NCI-H69 (cell line): ENCODE measurements around the gene PCDH15.
"Not testable (repeated sequence)": the region's sequence is repeated elsewhere in the genome, so short reads cannot be mapped to it uniquely, and the experiment has no call there.

ENCODE experiments used
- DNase-seq: peaks from one replicate; lab custom pipeline; 2025; lab: John Stamatoyannopoulos, UW

Gene PCDH15

GRCh38 chr10:54554028-54554427 lies 247.0 kb downstream of the PCDH15 start:
- no peak for DNase-seq

- no peak for DNase-seq
Measured at GRCh38 chr10:54550016-54550415, 251.0 kb downstream of the PCDH15 start.

GRCh38 chr10:54531296-54531695 lies 269.7 kb downstream of the PCDH15 start:
- DNase-seq: no peak

- peak; percentile 75 for DNase-seq
Measured at GRCh38 chr10:54530299-54530698, 270.7 kb downstream of the PCDH15 start.

- DNase-seq: no peak
Measured at GRCh38 chr10:54525816-54526215, 275.2 kb downstream of the PCDH15 start.

- DNase-seq: not testable (repeated sequence)
Measured at GRCh38 chr10:54515244-54515643, 285.8 kb downstream of the PCDH15 start.

GRCh38 chr10:54503863-54504262 lies 297.2 kb downstream of the PCDH15 start:
- no peak for DNase-seq

GRCh38 chr10:54501929-54502328 lies 299.1 kb downstream of the PCDH15 start:
- DNase-seq: no peak

GRCh38 chr10:54496852-54497251 lies 304.2 kb downstream of the PCDH15 start:
- no peak for DNase-seq

GRCh38 chr10:54487743-54488142 lies 313.3 kb downstream of the PCDH15 start:
- DNase-seq: no peak

- DNase-seq: no peak
Measured at GRCh38 chr10:54485971-54486370, 315.1 kb downstream of the PCDH15 start.

GRCh38 chr10:54484186-54484585 lies 316.8 kb downstream of the PCDH15 start:
- no peak for DNase-seq

- DNase-seq: peak; percentile 86
Measured at GRCh38 chr10:54478601-54479000, 322.4 kb downstream of the PCDH15 start.

GRCh38 chr10:54477738-54478137 lies 323.3 kb downstream of the PCDH15 start:
- DNase-seq: no peak

GRCh38 chr10:54470324-54470631 lies 330.8 kb downstream of the PCDH15 start:
- DNase-seq: no peak

- DNase-seq: no peak
Measured at GRCh38 chr10:54469587-54470323, 331.3 kb downstream of the PCDH15 start.

- DNase-seq: no peak
Measured at GRCh38 chr10:54454271-54454670, 346.8 kb downstream of the PCDH15 start.

- DNase-seq: no peak
Measured at GRCh38 chr10:54449056-54449455, 352.0 kb downstream of the PCDH15 start.

- DNase-seq: no peak
Measured at GRCh38 chr10:54444170-54444569, 356.9 kb downstream of the PCDH15 start.

GRCh38 chr10:54441275-54441674 lies 359.8 kb downstream of the PCDH15 start:
- no peak for DNase-seq

GRCh38 chr10:54434782-54435181 lies 366.2 kb downstream of the PCDH15 start:
- DNase-seq: no peak

GRCh38 chr10:54415483-54415882 lies 385.5 kb downstream of the PCDH15 start:
- DNase-seq: no peak

GRCh38 chr10:54402576-54402975 lies 398.5 kb downstream of the PCDH15 start:
- DNase-seq: peak; percentile 22

- no peak for DNase-seq
Measured at GRCh38 chr10:54396031-54396430, 405.0 kb downstream of the PCDH15 start.
